Astrocyte of the spinal cord (primary cell): ENCODE measurements around the gene MGST1.

Experiments
- DNase-seq: peaks from one replicate; pipeline ENCODE4 v3.0.0; 2011; ENCODE audit warnings: low read depth, low spot score
- H3K4me3 ChIP-seq: 2 replicates; pipeline ENCODE4 v1.5.1; 2011; ENCODE audit warnings: low read depth, mild to moderate bottlenecking, low read length, moderate library complexity
- in situ Hi-C: cut with HindIII; loops from 2 replicates; pipeline ENCODE4 v1.10.0; 2017; ENCODE audit warnings: low sequenced_read_pairs
- TF ChIP-seq, protein P1 (sequence below): IDR thresholded peaks from 2 replicates; pipeline ENCODE4 v1.5.1; 2012; ENCODE audit warnings: low read depth, mild to moderate bottlenecking, low read length, inconsistent platforms

The MGST1 gene

DNA sequence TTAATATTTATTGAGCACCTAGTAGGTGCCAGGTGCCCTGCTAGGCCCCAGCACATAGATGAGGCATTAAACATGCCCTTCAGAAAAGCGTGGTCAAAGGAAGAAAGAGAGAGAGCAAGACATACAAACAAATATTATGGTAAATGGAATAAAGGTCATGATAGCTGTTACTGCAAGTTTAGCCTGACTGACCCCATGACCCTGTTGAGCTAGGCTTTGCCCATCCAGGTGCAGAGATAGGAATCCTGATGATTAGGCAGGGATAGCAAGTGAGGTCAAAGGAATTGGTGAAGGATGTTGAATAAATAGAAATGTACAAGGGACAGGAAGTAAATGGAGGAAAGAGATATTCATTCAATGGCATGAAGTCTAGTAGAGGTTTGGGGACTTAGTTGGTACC, 36.5 kb upstream of the MGST1 start:
- in situ Hi-C loops, result no loop called here
- DNase-seq, result no peak
- H3K4me3 ChIP-seq, result no peak overlapping the region
- TF ChIP-seq, protein P1, sequence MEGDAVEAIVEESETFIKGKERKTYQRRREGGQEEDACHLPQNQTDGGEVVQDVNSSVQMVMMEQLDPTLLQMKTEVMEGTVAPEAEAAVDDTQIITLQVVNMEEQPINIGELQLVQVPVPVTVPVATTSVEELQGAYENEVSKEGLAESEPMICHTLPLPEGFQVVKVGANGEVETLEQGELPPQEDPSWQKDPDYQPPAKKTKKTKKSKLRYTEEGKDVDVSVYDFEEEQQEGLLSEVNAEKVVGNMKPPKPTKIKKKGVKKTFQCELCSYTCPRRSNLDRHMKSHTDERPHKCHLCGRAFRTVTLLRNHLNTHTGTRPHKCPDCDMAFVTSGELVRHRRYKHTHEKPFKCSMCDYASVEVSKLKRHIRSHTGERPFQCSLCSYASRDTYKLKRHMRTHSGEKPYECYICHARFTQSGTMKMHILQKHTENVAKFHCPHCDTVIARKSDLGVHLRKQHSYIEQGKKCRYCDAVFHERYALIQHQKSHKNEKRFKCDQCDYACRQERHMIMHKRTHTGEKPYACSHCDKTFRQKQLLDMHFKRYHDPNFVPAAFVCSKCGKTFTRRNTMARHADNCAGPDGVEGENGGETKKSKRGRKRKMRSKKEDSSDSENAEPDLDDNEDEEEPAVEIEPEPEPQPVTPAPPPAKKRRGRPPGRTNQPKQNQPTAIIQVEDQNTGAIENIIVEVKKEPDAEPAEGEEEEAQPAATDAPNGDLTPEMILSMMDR, result no peak

DNA sequence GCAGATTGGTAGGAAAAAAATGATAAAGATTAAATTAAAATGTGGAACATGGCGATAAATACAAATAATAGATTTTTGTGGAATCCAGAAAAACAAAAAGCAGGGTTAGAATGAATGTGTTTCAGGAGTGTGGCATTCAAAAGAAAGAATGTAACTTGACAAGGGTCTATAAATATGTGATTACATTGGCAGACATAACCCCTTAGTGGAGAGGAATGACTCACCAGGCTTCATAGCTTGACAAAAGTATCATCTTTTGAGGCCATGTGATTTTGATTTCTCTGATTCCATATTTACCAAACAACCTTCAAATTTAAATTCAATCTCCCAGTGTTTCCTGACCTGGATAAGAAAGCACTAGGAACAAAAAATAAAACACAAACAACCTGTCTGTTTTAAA, 24.4 kb upstream of the MGST1 start:
- H3K4me3 ChIP-seq, result no peak overlapping the region
- TF ChIP-seq, protein P1, result no peak
- DNase-seq, result peak; percentile 45
- in situ Hi-C loops, result no loop called here

DNA sequence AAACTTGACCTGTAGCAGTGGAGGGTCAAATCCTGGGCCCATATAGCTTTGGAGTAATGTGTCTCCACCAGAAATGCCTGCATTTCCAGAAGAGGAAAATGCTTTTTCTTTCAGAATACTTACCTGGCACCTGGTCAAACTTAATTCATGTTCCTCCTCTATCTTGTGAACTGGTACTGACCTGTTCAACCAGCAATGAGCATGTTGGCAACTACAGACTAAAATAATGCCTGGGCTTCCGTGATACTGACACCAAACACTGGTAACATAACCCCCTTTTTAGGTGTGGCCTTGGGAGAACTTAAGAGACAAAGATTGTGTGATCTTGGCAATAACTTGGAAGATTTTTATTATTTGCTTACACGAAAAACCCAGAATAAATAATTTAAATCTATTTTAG, 23.8 kb upstream of the MGST1 start:
- in situ Hi-C loops, result no loop called here
- TF ChIP-seq, protein P1, result no peak
- H3K4me3 ChIP-seq, result no peak overlapping the region
- no peak for DNase-seq

DNA sequence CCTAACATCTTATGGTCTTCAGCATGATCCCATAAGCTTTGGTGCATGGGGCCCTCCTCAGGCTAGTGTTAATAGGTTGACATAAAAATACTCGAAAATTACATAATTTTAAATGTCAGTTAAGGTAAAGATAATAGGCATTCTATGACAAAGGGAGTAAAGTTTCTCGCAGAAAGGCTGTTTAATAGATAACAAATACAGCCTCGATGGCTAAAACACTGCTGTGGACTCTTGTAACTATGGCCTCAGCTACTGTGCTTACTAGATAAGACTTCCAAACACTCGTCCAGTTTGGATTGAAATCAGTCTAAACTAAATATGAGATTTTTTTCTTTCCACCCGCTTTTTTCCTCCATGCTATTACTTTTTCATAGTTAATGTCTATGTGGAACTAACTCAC, 23.2 kb upstream of the MGST1 start:
- TF ChIP-seq, protein P1, result no peak
- H3K4me3 ChIP-seq, result no peak overlapping the region
- no peak for DNase-seq
- in situ Hi-C loops, result no loop called here

DNA sequence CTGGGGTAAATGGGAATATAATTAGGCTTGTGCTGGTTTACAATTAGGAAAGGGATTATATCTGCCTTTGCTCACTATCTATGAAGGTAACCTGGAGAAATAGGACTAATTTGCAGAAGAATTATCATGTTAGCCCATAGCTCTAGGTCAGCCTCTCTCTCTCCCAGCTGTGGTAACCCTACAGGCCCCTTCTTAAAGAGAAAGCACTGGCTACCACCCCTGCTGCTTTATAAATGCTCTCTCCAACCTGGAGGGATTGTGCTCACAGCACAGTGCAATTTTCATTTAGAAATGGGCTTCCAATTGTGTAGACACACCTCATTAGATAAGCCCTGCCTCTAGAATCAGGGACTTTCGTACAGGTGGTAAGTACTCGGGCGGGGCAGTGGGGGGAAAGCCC, 22.7 kb upstream of the MGST1 start:
- DNase-seq, result no peak
- H3K4me3 ChIP-seq, result no peak overlapping the region
- in situ Hi-C loops, result no loop called here
- TF ChIP-seq, protein P1, result no peak

DNA sequence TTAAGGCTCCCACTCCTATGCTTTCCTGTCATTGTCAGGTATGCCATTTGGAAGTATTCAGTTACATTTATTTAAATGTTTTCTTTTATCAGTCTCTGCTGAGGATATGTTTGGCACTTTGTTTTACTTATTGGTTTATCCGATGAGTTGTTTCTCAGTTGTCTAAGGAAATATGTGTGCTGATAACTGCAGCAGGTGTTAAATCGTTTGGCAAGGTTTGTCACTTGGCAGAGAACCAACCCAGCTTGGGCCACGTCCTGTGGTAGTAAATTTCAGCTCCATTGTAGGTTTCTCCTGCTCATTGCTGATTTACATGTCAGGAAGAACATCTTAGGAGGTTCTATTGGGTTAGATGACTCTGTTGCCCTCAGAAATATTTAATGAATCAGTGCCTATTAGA, 22.0 kb upstream of the MGST1 start:
- DNase-seq, result no peak
- no peak overlapping the region for H3K4me3 ChIP-seq
- TF ChIP-seq, protein P1, result no peak
- in situ Hi-C loops, result no loop called here

DNA sequence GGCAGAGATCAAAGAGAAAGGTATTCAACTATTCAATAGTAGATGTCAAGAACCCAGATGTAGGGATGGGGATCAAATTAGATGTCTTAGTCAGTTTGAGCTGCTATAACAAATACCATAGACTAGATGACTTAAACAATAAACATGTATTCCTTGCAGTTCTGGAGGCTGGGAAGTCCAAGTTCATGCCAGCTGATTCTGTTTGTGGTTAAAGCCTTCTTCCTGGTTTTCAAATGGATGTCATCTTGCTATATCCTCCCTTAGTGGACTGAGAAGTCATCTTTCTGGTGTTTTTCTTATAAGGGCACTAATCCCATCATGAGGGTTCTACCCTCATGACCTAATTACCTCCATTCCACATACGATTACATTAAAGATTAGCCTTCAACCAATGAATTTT, 19.5 kb upstream of the MGST1 start:
- no peak for DNase-seq
- in situ Hi-C loops, result no loop called here
- no peak overlapping the region for H3K4me3 ChIP-seq
- TF ChIP-seq, protein P1, result no peak
